Neural cell (in vitro differentiated cells): ENCODE data around the gene ZNF112. TPM values are rescaled to one million over a fixed set of nuclear protein-coding genes. Genes with fewer than 3 reads are reported as not detected.

ENCODE experiments used
- H2AFZ ChIP-seq: fragments of 200-600, 300-800 bp; sonication (generic), shearing (Covaris generic); 2 replicates; pipeline ENCODE4 v1.6.0; 2014; ENCODE audit warnings: low read depth, mild to moderate bottlenecking, antibody characterized with exemption, low read length, moderate library complexity
- H3F3A ChIP-seq: fragments of 200-600 bp; shearing (Covaris generic); 2 replicates; pipeline ENCODE4 v1.6.1; 2016; ENCODE audit warnings: mild to moderate bottlenecking, moderate library complexity, mixed read lengths, antibody characterized with exemption, low read length; ENCODE audit not compliant: insufficient read depth, poor library complexity, severe bottlenecking
- H3K27ac ChIP-seq: fragments of 200-600, 300-800 bp; sonication (generic), shearing (Covaris generic); 2 replicates; pipeline ENCODE4 v1.5.1; 2014; ENCODE audit warnings: mild to moderate bottlenecking, low read length, moderate library complexity
- H3K27me3 ChIP-seq: fragments of 300-800, 200-600 bp; sonication (generic), shearing (Covaris generic); 2 replicates; pipeline ENCODE4 v1.6.0; 2014; ENCODE audit warnings: mild to moderate bottlenecking, low read depth, low read length, moderate library complexity; ENCODE audit not compliant: insufficient read depth
- H3K36me3 ChIP-seq: fragments of 300-800, 200-600 bp; sonication (generic), shearing (Covaris generic); 2 replicates; pipeline ENCODE4 v1.5.1; 2014; ENCODE audit warnings: mild to moderate bottlenecking, antibody characterized with exemption, low read length, moderate library complexity; ENCODE audit not compliant: insufficient read depth
- H3K4me2 ChIP-seq: fragments of 300-800, 200-600 bp; sonication (generic), shearing (Covaris generic); 2 replicates; pipeline ENCODE4 v1.6.0; 2014; ENCODE audit warnings: mild to moderate bottlenecking, low read length
- H3K4me3 ChIP-seq: fragments of 300-800, 200-600 bp; sonication (generic), shearing (Covaris generic); 2 replicates; pipeline ENCODE4 v1.5.1; 2014; ENCODE audit warnings: mild to moderate bottlenecking, low read length, moderate library complexity
- H3K79me2 ChIP-seq: fragments of 200-600 bp; shearing (Covaris generic); replicated peaks from 2 replicates; pipeline ENCODE4 v1.6.0; 2014; ENCODE audit warnings: mild to moderate bottlenecking, low read length, moderate library complexity; ENCODE audit not compliant: insufficient read depth
- H3K9ac ChIP-seq: fragments of 300-800, 200-600 bp; sonication (generic), shearing (Covaris generic); 2 replicates; pipeline ENCODE4 v1.6.1; 2016; ENCODE audit warnings: mild to moderate bottlenecking, low read length, mixed read lengths
- H3K9me2 ChIP-seq: fragments of 200-600 bp; shearing (Covaris generic); 2 replicates; pipeline ENCODE4 v1.6.1; 2016; ENCODE audit warnings: mild to moderate bottlenecking, low read length, mixed read lengths; ENCODE audit not compliant: insufficient read depth
- H3K9me3 ChIP-seq: fragments of 200-600, 300-800 bp; sonication (generic), shearing (Covaris generic); 2 replicates; pipeline ENCODE4 v1.6.1; 2016; ENCODE audit warnings: mild to moderate bottlenecking, mixed run types, low read length, moderate library complexity, mixed read lengths
- H4K20me1 ChIP-seq: fragments of 200-600 bp; shearing (Covaris generic); 2 replicates; pipeline ENCODE4 v1.6.1; 2016; ENCODE audit warnings: mild to moderate bottlenecking, mixed run types; ENCODE audit not compliant: insufficient read depth
- EP300 ChIP-seq: fragments of 450-650 bp; conservative IDR thresholded peaks from 2 replicates; pipeline ENCODE4 v1.6.1; 2014; ENCODE audit warnings: antibody characterized with exemption, mild to moderate bottlenecking, moderate library complexity; ENCODE audit not compliant: poor library complexity, severe bottlenecking
- EZH2 ChIP-seq: fragments of 200-600, 300-800 bp; shearing (Covaris generic), sonication (generic); IDR thresholded peaks from 2 replicates; pipeline ENCODE4 v1.6.1; 2014; ENCODE audit warnings: antibody characterized with exemption, low read length, borderline replicate concordance, mild to moderate bottlenecking; ENCODE audit not compliant: insufficient read depth, poor library complexity, severe bottlenecking
- MXI1 ChIP-seq: fragments of 450-650 bp; conservative IDR thresholded peaks from 2 replicates; pipeline ENCODE4 v1.6.1; 2014; ENCODE audit warnings: antibody characterized with exemption, mild to moderate bottlenecking; ENCODE audit not compliant: poor library complexity, severe bottlenecking
- POLR2AphosphoS5 ChIP-seq: IDR thresholded peaks from 2 replicates; pipeline ENCODE4 v1.6.1; 2012
- RAD21 ChIP-seq: fragments of 450-650 bp; conservative IDR thresholded peaks from 2 replicates; pipeline ENCODE4 v1.6.1; 2014; ENCODE audit warnings: antibody characterized with exemption, mild to moderate bottlenecking, moderate library complexity
- SMC3 ChIP-seq: fragments of 450-650 bp; conservative IDR thresholded peaks from 2 replicates; pipeline ENCODE4 v1.6.1; 2014; ENCODE audit warnings: antibody characterized with exemption, mild to moderate bottlenecking, moderate library complexity; ENCODE audit not compliant: poor library complexity
- TAF1 ChIP-seq: IDR thresholded peaks from 2 replicates; pipeline ENCODE4 v1.6.1; 2012; ENCODE audit warnings: low read depth
- polyA plus RNA-seq: library from polyadenylated mRNA; depleted of rRNA; stranded (reverse); fragments of >200 nt; gene quantifications from 2 replicates; pipeline ENCODE4 v1.2.3, GENCODE V29; 2014
- TF ChIP-seq, protein P1 (sequence below): IDR thresholded peaks from 2 replicates; pipeline ENCODE4 v1.6.1; 2012; ENCODE audit warnings: borderline replicate concordance
- TF ChIP-seq, protein P2 (sequence below): fragments of 450-650 bp; IDR thresholded peaks from 2 replicates; pipeline ENCODE4 v1.5.1; 2014; ENCODE audit warnings: antibody characterized with exemption, mild to moderate bottlenecking, moderate library complexity; ENCODE audit not compliant: poor library complexity, severe bottlenecking

ZNF112 gene
- polyA plus RNA-seq, 1 donor from 2014 or later: 16.1 TPM

DNA sequence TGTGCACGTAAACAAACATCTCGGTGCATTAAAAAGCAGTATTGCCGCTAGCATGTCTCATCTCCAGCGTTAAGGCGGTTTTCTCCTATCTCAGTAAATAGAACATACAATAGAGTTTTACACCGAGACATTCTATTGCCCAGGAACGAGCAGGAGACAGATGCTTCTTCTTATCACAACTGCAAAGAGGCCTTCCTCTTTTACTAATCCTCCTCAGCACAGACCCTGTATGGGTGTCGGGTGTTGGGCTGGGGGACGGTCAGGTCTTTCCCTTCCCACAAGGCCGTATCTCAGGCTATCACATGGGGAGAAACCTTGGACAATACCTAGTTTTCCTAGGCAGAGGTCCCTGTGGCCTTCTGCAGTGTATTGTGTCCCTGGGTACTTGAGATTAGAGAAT is 75.6 kb downstream of the ZNF112 start:
- no peak overlapping the region for H3K27ac ChIP-seq
- H3K9ac ChIP-seq: no peak overlapping the region
- TF ChIP-seq SMC3: no peak
- TF ChIP-seq MXI1: no peak
- TF ChIP-seq EP300: no peak
- no peak for TF ChIP-seq RAD21
- no peak for TF ChIP-seq TAF1
- TF ChIP-seq, protein P1, sequence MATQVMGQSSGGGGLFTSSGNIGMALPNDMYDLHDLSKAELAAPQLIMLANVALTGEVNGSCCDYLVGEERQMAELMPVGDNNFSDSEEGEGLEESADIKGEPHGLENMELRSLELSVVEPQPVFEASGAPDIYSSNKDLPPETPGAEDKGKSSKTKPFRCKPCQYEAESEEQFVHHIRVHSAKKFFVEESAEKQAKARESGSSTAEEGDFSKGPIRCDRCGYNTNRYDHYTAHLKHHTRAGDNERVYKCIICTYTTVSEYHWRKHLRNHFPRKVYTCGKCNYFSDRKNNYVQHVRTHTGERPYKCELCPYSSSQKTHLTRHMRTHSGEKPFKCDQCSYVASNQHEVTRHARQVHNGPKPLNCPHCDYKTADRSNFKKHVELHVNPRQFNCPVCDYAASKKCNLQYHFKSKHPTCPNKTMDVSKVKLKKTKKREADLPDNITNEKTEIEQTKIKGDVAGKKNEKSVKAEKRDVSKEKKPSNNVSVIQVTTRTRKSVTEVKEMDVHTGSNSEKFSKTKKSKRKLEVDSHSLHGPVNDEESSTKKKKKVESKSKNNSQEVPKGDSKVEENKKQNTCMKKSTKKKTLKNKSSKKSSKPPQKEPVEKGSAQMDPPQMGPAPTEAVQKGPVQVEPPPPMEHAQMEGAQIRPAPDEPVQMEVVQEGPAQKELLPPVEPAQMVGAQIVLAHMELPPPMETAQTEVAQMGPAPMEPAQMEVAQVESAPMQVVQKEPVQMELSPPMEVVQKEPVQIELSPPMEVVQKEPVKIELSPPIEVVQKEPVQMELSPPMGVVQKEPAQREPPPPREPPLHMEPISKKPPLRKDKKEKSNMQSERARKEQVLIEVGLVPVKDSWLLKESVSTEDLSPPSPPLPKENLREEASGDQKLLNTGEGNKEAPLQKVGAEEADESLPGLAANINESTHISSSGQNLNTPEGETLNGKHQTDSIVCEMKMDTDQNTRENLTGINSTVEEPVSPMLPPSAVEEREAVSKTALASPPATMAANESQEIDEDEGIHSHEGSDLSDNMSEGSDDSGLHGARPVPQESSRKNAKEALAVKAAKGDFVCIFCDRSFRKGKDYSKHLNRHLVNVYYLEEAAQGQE: no peak
- TF ChIP-seq, protein P2, sequence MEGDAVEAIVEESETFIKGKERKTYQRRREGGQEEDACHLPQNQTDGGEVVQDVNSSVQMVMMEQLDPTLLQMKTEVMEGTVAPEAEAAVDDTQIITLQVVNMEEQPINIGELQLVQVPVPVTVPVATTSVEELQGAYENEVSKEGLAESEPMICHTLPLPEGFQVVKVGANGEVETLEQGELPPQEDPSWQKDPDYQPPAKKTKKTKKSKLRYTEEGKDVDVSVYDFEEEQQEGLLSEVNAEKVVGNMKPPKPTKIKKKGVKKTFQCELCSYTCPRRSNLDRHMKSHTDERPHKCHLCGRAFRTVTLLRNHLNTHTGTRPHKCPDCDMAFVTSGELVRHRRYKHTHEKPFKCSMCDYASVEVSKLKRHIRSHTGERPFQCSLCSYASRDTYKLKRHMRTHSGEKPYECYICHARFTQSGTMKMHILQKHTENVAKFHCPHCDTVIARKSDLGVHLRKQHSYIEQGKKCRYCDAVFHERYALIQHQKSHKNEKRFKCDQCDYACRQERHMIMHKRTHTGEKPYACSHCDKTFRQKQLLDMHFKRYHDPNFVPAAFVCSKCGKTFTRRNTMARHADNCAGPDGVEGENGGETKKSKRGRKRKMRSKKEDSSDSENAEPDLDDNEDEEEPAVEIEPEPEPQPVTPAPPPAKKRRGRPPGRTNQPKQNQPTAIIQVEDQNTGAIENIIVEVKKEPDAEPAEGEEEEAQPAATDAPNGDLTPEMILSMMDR: no peak
- no peak for TF ChIP-seq POLR2AphosphoS5
- no peak for TF ChIP-seq EZH2
- no peaks in the 10 kb centered on the region for H3K79me2 ChIP-seq
- H3K9me3 ChIP-seq: peaks cover 5% of the 10 kb centered on the region
- H3K9me2 ChIP-seq: no peaks in the 10 kb centered on the region
- no peak overlapping the region for H2AFZ ChIP-seq
- no peak overlapping the region for H3K4me2 ChIP-seq
- no peaks in the 10 kb centered on the region for H3K27me3 ChIP-seq
- H3K4me3 ChIP-seq: no peak overlapping the region
- no peaks in the 10 kb centered on the region for H3K36me3 ChIP-seq
- no peaks in the 10 kb centered on the region for H4K20me1 ChIP-seq
- H3F3A ChIP-seq: no peaks in the 10 kb centered on the region

DNA sequence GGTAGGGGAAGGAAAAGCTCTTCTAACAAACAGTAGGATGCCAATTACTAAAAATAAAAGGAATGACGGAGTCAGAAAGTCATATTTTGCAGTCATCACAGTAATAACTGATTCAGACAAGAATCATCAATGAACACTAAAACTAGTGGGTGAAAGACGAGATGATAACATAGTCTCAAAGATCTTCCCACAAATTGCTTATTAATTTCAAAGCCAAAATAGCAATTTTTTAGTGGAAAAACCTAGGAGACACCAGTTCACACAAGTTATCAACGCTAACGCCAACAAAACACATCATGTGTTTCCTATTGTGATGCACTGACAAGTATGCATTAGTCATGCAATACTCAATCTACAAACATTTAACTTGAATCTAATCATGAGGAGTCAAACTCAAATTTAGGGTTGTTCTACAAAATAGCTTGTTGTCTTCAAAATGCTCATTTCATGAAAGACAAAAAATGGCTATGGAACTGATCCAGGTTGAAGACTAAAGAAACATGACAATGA is 78.2 kb downstream of the ZNF112 start:
- no peaks in the 10 kb centered on the region for H3K79me2 ChIP-seq
- H3K36me3 ChIP-seq: peaks cover 4% of the 10 kb centered on the region
- H2AFZ ChIP-seq: no peak overlapping the region
- H3K9me2 ChIP-seq: no peaks in the 10 kb centered on the region
- H3K27ac ChIP-seq: no peak overlapping the region
- TF ChIP-seq TAF1 (no peak), EP300 (no peak), MXI1 (no peak), SMC3 (no peak), EZH2 (no peak)
- TF ChIP-seq, protein P1: no peak
- no peak overlapping the region for H3K4me2 ChIP-seq
- H3K27me3 ChIP-seq: no peaks in the 10 kb centered on the region
- no peak overlapping the region for H3K9ac ChIP-seq
- H3K4me3 ChIP-seq: no peak overlapping the region
- H3F3A ChIP-seq: no peaks in the 10 kb centered on the region
- no peaks in the 10 kb centered on the region for H4K20me1 ChIP-seq
- H3K9me3 ChIP-seq: peaks cover 5% of the 10 kb centered on the region
